ENCODE measurements around the gene PREX1.

GRCh38 chr20:48875914-48876240 lies 48.1 kb upstream of the PREX1 start:
- TF ChIP-seq CTCF (conservative IDR thresholded peaks at IDR 0.05) (no peak), EZH2 (IDR thresholded peaks at IDR 0.05; ENCODE audit: low read depth) (no peak)

Data from PC-9 (cell line).